Measurements from ENCODE around the gene RAB33A. TPM values are rescaled to one million over a fixed set of nuclear protein-coding genes. Genes with fewer than 3 reads are reported as not detected.

The RAB33A gene
- total RNA-seq, 1 experiment from 2014 or later: not detected

DNA sequence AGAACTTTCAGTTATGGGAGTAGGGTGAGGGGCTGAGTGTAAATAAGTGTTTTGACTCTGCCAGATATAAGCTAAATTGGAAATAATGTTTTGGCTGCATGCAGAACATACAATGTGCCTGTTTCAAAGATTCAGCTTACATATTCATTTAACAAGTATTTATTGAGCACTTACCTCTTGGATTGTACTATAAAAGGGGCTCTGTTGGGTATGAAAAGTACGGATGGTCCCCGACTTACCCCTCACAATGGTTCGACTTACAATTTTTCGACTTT is 5.3 kb upstream of the RAB33A start:
- TSS peak; percentile 78 for BruUV-seq (replicated peaks)
- RAD21 ChIA-PET (ENCODE audit: low non-redundant PET in 1 of 2, low total read pairs in 2 of 2, uncharacterized antibody in 2 of 2, unreplicated experiment in 2 of 2): no interaction called here
- intact Hi-C loops (cut with micrococcal nuclease): loop anchor here (1.0 kb wide), 1 partner anchor 56 kb away; the partner anchor contains the start of gene ELF4
- H2AFZ ChIP-seq (ENCODE audit: low read depth, low read length, poor library complexity, severe bottlenecking): peak overlapping the region; percentile 15
- TF ChIP-seq, protein P1, sequence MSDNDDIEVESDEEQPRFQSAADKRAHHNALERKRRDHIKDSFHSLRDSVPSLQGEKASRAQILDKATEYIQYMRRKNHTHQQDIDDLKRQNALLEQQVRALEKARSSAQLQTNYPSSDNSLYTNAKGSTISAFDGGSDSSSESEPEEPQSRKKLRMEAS (IDR thresholded peaks at IDR 0.05): no peak
- TF ChIP-seq ZFX (IDR thresholded peaks at IDR 0.05) (no peak), CBX3 (IDR thresholded peaks at IDR 0.05; ENCODE audit: low read depth) (no peak), SP1 (IDR thresholded peaks at IDR 0.05; ENCODE audit: low read depth) (no peak), EZH2 (IDR thresholded peaks at IDR 0.05) (no peak), POLR2A (IDR thresholded peaks at IDR 0.05; ENCODE audit: borderline replicate concordance, extremely low read depth, insufficient read depth, insufficient read length) (no peak), CEBPB (IDR thresholded peaks at IDR 0.05; ENCODE audit: low read depth) (no peak), ZNF274 (IDR thresholded peaks at IDR 0.05; ENCODE audit: low read depth, low read length) (no peak), TCF7L2 (IDR thresholded peaks at IDR 0.05; ENCODE audit: borderline replicate concordance, extremely low read depth, insufficient read depth, insufficient read length) (no peak), JUND (IDR thresholded peaks at IDR 0.05) (no peak), SIN3A (IDR thresholded peaks at IDR 0.05; ENCODE audit: low read depth) (no peak), EGR1 (IDR thresholded peaks at IDR 0.05; ENCODE audit: low read depth) (no peak), EZH2phosphoT487 (IDR thresholded peaks at IDR 0.05; ENCODE audit: borderline replicate concordance) (no peak)
- TF ChIP-seq, protein P2, sequence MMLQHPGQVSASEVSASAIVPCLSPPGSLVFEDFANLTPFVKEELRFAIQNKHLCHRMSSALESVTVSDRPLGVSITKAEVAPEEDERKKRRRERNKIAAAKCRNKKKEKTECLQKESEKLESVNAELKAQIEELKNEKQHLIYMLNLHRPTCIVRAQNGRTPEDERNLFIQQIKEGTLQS (IDR thresholded peaks at IDR 0.05): no peak
- TF ChIP-seq, protein P3, sequence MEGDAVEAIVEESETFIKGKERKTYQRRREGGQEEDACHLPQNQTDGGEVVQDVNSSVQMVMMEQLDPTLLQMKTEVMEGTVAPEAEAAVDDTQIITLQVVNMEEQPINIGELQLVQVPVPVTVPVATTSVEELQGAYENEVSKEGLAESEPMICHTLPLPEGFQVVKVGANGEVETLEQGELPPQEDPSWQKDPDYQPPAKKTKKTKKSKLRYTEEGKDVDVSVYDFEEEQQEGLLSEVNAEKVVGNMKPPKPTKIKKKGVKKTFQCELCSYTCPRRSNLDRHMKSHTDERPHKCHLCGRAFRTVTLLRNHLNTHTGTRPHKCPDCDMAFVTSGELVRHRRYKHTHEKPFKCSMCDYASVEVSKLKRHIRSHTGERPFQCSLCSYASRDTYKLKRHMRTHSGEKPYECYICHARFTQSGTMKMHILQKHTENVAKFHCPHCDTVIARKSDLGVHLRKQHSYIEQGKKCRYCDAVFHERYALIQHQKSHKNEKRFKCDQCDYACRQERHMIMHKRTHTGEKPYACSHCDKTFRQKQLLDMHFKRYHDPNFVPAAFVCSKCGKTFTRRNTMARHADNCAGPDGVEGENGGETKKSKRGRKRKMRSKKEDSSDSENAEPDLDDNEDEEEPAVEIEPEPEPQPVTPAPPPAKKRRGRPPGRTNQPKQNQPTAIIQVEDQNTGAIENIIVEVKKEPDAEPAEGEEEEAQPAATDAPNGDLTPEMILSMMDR (IDR thresholded peaks at IDR 0.05 in 2 of 3, conservative IDR thresholded peaks at IDR 0.05 in 1 of 3; ENCODE audit: borderline replicate concordance in 1 of 3, insufficient read depth in 1 of 3, low read depth in 2 of 3, low read length in 2 of 3): no peak
- TF ChIP-seq, protein P4, sequence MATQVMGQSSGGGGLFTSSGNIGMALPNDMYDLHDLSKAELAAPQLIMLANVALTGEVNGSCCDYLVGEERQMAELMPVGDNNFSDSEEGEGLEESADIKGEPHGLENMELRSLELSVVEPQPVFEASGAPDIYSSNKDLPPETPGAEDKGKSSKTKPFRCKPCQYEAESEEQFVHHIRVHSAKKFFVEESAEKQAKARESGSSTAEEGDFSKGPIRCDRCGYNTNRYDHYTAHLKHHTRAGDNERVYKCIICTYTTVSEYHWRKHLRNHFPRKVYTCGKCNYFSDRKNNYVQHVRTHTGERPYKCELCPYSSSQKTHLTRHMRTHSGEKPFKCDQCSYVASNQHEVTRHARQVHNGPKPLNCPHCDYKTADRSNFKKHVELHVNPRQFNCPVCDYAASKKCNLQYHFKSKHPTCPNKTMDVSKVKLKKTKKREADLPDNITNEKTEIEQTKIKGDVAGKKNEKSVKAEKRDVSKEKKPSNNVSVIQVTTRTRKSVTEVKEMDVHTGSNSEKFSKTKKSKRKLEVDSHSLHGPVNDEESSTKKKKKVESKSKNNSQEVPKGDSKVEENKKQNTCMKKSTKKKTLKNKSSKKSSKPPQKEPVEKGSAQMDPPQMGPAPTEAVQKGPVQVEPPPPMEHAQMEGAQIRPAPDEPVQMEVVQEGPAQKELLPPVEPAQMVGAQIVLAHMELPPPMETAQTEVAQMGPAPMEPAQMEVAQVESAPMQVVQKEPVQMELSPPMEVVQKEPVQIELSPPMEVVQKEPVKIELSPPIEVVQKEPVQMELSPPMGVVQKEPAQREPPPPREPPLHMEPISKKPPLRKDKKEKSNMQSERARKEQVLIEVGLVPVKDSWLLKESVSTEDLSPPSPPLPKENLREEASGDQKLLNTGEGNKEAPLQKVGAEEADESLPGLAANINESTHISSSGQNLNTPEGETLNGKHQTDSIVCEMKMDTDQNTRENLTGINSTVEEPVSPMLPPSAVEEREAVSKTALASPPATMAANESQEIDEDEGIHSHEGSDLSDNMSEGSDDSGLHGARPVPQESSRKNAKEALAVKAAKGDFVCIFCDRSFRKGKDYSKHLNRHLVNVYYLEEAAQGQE (IDR thresholded peaks at IDR 0.05; ENCODE audit: low read depth): no peak
- no peaks in the 10 kb centered on the region for H3K9me2 ChIP-seq (ENCODE audit: insufficient read depth)
- ATAC-seq (no peak; the same call in 1 of the 2 replicates), DNase-seq (ENCODE audit: low read depth, low spot score) (no peak)
- H3K4me1 ChIP-seq (ENCODE audit: control insufficient read depth in 1 of 2, insufficient read depth in 2 of 2, low read length in 2 of 2): peaks cover 0 to 13% of the 10 kb centered on the region in 2 experiments; a peak in 1 of 4 replicates
- H4K20me1 ChIP-seq (ENCODE audit: insufficient read depth): no peaks in the 10 kb centered on the region
- H3K9me3 ChIP-seq (ENCODE audit: control insufficient read depth in 1 of 2, insufficient read depth in 1 of 2, low read depth in 1 of 2, low read length in 2 of 2): no peaks in the 10 kb centered on the region
- H3K4me2 ChIP-seq (ENCODE audit: low read length): peak overlapping the region; percentile 93
- peak overlapping the region; percentile 67; the same call in 1 of the 2 replicates for H3K27ac ChIP-seq (ENCODE audit: low read depth, low read length)
- no peaks in the 10 kb centered on the region for H3K27me3 ChIP-seq (ENCODE audit: insufficient read depth, low read length)
- POLR2A ChIA-PET: no interaction called here
- H3K79me2 ChIP-seq (ENCODE audit: insufficient read depth, low read length): peaks cover 24% of the 10 kb centered on the region
- H3K36me3 ChIP-seq (ENCODE audit: control insufficient read depth in 1 of 2, insufficient read depth in 2 of 2, low read length in 2 of 2): no peaks in the 10 kb centered on the region
- peak overlapping the region; percentile 71 to 73 for H3K4me3 ChIP-seq (replicated peaks in 1 of 2; ENCODE audit: low read depth in 1 of 2, low read length in 2 of 2)
- CTCF ChIA-PET: no interaction called here
- peak overlapping the region; percentile 75 for H3K9ac ChIP-seq (ENCODE audit: low read length)

Measured in HCT116 (cell line).